Loucy (cell line): ENCODE measurements around the gene PLG.
"Not testable (repeated sequence)": the region's sequence is repeated elsewhere in the genome, so short reads cannot be mapped to it uniquely, and the experiment has no call there.

Source experiments
- H2AFZ ChIP-seq: fragments of 200-600 bp; sonication (generic); 2 replicates; pipeline ENCODE4 v1.6.0; 2016; ENCODE audit warnings: antibody characterized with exemption, mild to moderate bottlenecking, low read length, moderate library complexity
- H3F3A ChIP-seq: fragments of 200-600 bp; 2 replicates; pipeline ENCODE4 v1.6.0; 2016; ENCODE audit warnings: antibody characterized with exemption, low read depth, mild to moderate bottlenecking
- H3K27me3 ChIP-seq: fragments of 200-600 bp; sonication (generic); 2 replicates; pipeline ENCODE4 v1.6.1; 2014; ENCODE audit warnings: low read length, mild to moderate bottlenecking; ENCODE audit not compliant: insufficient read depth, poor library complexity, severe bottlenecking
- H3K36me3 ChIP-seq: fragments of 200-600 bp; sonication (generic); 2 replicates; pipeline ENCODE4 v1.6.1; 2016; ENCODE audit warnings: low read length; ENCODE audit not compliant: insufficient read depth
- H3K4me1 ChIP-seq: fragments of 200-600 bp; sonication (generic); 2 replicates; pipeline ENCODE4 v1.5.1; 2014; ENCODE audit warnings: low read length, mild to moderate bottlenecking; ENCODE audit not compliant: insufficient read depth, poor library complexity, severe bottlenecking
- H3K4me2 ChIP-seq: fragments of 200-600 bp; sonication (generic); 2 replicates; pipeline ENCODE4 v1.6.0; 2014; ENCODE audit warnings: antibody characterized with exemption, low read length, low read depth, mild to moderate bottlenecking; ENCODE audit not compliant: poor library complexity, severe bottlenecking
- H3K4me3 ChIP-seq: fragments of 200-600 bp; sonication (generic); 2 replicates; pipeline ENCODE4 v1.5.1; 2014; ENCODE audit warnings: low read length, mild to moderate bottlenecking, mixed read lengths; ENCODE audit not compliant: poor library complexity, severe bottlenecking
- H3K79me2 ChIP-seq: fragments of 200-600 bp; sonication (generic); 2 replicates; pipeline ENCODE4 v1.6.1; 2014; ENCODE audit warnings: low read length; ENCODE audit not compliant: insufficient read depth
- H3K9ac ChIP-seq: fragments of 200-600 bp; sonication (generic); 2 replicates; pipeline ENCODE4 v1.6.0; 2014; ENCODE audit warnings: mild to moderate bottlenecking, low read depth, low read length, moderate library complexity; ENCODE audit not compliant: poor library complexity, severe bottlenecking
- H3K9me2 ChIP-seq: fragments of 200-600 bp; sonication (generic); replicated peaks from 2 replicates; pipeline ENCODE4 v1.6.1; 2016; ENCODE audit warnings: low read depth, low read length, mixed read lengths
- H3K9me3 ChIP-seq: fragments of 200-600 bp; sonication (generic); 2 replicates; pipeline ENCODE4 v1.6.1; 2014; ENCODE audit warnings: mild to moderate bottlenecking, antibody characterized with exemption, low read length, low read depth; ENCODE audit not compliant: insufficient read depth
- H4K20me1 ChIP-seq: fragments of 200-600 bp; sonication (generic); 2 replicates; pipeline ENCODE4 v1.6.0; 2014; ENCODE audit warnings: antibody characterized with exemption, low read length, mild to moderate bottlenecking; ENCODE audit not compliant: insufficient read depth, poor library complexity, severe bottlenecking
- CTCF ChIP-seq: fragments of 200-600 bp; sonication (generic); conservative IDR thresholded peaks from 2 replicates; pipeline ENCODE4 v1.5.1; 2014; ENCODE audit warnings: mild to moderate bottlenecking, antibody characterized with exemption, low read length
- EZH2phosphoT487 ChIP-seq: fragments of 200-600 bp; IDR thresholded peaks from 2 replicates; pipeline ENCODE4 v1.6.1; 2018; ENCODE audit warnings: antibody characterized with exemption, mild to moderate bottlenecking, moderate library complexity, borderline replicate concordance

PLG gene

GRCh38 chr6:160692369-160692959, 9.6 kb upstream of the PLG start:
- no peak overlapping the region for H2AFZ ChIP-seq
- H3K36me3 ChIP-seq = no peaks in the 10 kb centered on the region
- no peaks in the 10 kb centered on the region for H3F3A ChIP-seq
- TF ChIP-seq CTCF (no peak), EZH2phosphoT487 (no peak)
- no peaks in the 10 kb centered on the region for H3K9me2 ChIP-seq
- H3K4me2 ChIP-seq = no peak overlapping the region
- H4K20me1 ChIP-seq = no peaks in the 10 kb centered on the region
- no peaks in the 10 kb centered on the region for H3K4me1 ChIP-seq
- no peak overlapping the region for H3K9ac ChIP-seq
- no peaks in the 10 kb centered on the region for H3K9me3 ChIP-seq
- no peak overlapping the region for H3K4me3 ChIP-seq
- H3K27me3 ChIP-seq = no peaks in the 10 kb centered on the region
- no peaks in the 10 kb centered on the region for H3K79me2 ChIP-seq

- not testable (repeated sequence) for H4K20me1 ChIP-seq, H3K4me1 ChIP-seq, H3K27me3 ChIP-seq, H3K4me3 ChIP-seq, H3K4me2 ChIP-seq, H2AFZ ChIP-seq, H3K36me3 ChIP-seq, H3K9me2 ChIP-seq, H3K9ac ChIP-seq, H3K9me3 ChIP-seq, H3F3A ChIP-seq, H3K79me2 ChIP-seq
Measured at GRCh38 chr6:160695025-160695424, 7.0 kb upstream of the PLG start.

GRCh38 chr6:160695622-160696021, 6.4 kb upstream of the PLG start:
- H2AFZ ChIP-seq, H3K36me3 ChIP-seq, H3K4me2 ChIP-seq, H3F3A ChIP-seq, H3K9ac ChIP-seq, H3K4me1 ChIP-seq, H3K9me3 ChIP-seq, H4K20me1 ChIP-seq, H3K79me2 ChIP-seq, H3K9me2 ChIP-seq, H3K4me3 ChIP-seq, H3K27me3 ChIP-seq: not testable (repeated sequence)

- not testable (repeated sequence) for H3F3A ChIP-seq, H3K9me2 ChIP-seq, H4K20me1 ChIP-seq, H2AFZ ChIP-seq, H3K9me3 ChIP-seq, H3K79me2 ChIP-seq, H3K27me3 ChIP-seq, H3K36me3 ChIP-seq, H3K9ac ChIP-seq, H3K4me1 ChIP-seq, H3K4me2 ChIP-seq, H3K4me3 ChIP-seq
Measured at GRCh38 chr6:160696884-160697283, 5.2 kb upstream of the PLG start.

GRCh38 chr6:160697826-160698225, 4.2 kb upstream of the PLG start:
- Histone ChIP-seq H3K4me2 (no peak overlapping the region), H3K4me1 (no peaks in the 10 kb centered on the region), H3K4me3 (no peak overlapping the region), H3K9ac (no peak overlapping the region), H4K20me1 (no peaks in the 10 kb centered on the region), H3K27me3 (no peaks in the 10 kb centered on the region), H3K79me2 (no peaks in the 10 kb centered on the region), H3K9me3 (no peaks in the 10 kb centered on the region), H3K36me3 (no peaks in the 10 kb centered on the region), H3F3A (no peaks in the 10 kb centered on the region), H3K9me2 (no peaks in the 10 kb centered on the region), H2AFZ (no peak overlapping the region)
- no peak for TF ChIP-seq EZH2phosphoT487
- no peak for TF ChIP-seq CTCF

- not testable (repeated sequence) for H3K79me2 ChIP-seq, H3K9me2 ChIP-seq, H3K4me1 ChIP-seq, H3K36me3 ChIP-seq, H3K9ac ChIP-seq, H4K20me1 ChIP-seq, H2AFZ ChIP-seq, H3F3A ChIP-seq, H3K27me3 ChIP-seq, H3K9me3 ChIP-seq, H3K4me2 ChIP-seq, H3K4me3 ChIP-seq
Measured at GRCh38 chr6:160704688-160705087, 2.6 kb downstream of the PLG start.
